ENCODE measurements around the gene ST6GALNAC3.

The ST6GALNAC3 gene

GRCh38 chr1:76225526-76225925 is 151.0 kb downstream of the ST6GALNAC3 start:
- no peak for TF ChIP-seq Cebpa-rat (IDR thresholded peaks at IDR 0.05)

GRCh38 chr1:76227621-76228020 is 153.1 kb downstream of the ST6GALNAC3 start:
- H3K9ac ChIP-seq, result no peak overlapping the region
- H3K4me2 ChIP-seq, result peak overlapping the region; percentile 62
- peak overlapping the region; percentile 38; the same call in 1 of the 2 replicates for H3K27ac ChIP-seq
- peaks cover 4% of the 10 kb centered on the region; the same call in 1 of the 2 replicates for H3K9me3 ChIP-seq
- H3K36me3 ChIP-seq, result no peaks in the 10 kb centered on the region
- no peaks in the 10 kb centered on the region for H4K20me1 ChIP-seq
- H3K4me1 ChIP-seq, result peaks cover 55% of the 10 kb centered on the region
- no peaks in the 10 kb centered on the region for H3K27me3 ChIP-seq
- no peak for TF ChIP-seq Cebpa-rat (IDR thresholded peaks at IDR 0.05)
- H3K4me3 ChIP-seq, result no peak overlapping the region

More at GRCh38 chr1:76225526-76225925, 151.0 kb downstream of the ST6GALNAC3 start:
- H4K20me1 ChIP-seq, result no peaks in the 10 kb centered on the region
- no peak overlapping the region for H3K27ac ChIP-seq
- H3K9ac ChIP-seq, result no peak overlapping the region
- H3K4me1 ChIP-seq, result peaks cover 56% of the 10 kb centered on the region
- no peaks in the 10 kb centered on the region for H3K27me3 ChIP-seq
- no peaks in the 10 kb centered on the region for H3K36me3 ChIP-seq
- H3K9me3 ChIP-seq, result peaks cover 4% of the 10 kb centered on the region; the same call in 1 of the 2 replicates
- H3K4me3 ChIP-seq, result no peak overlapping the region
- H3K4me2 ChIP-seq, result no peak overlapping the region

- Histone ChIP-seq H3K9me3 (no peaks in the 10 kb centered on the region), H3K27ac (no peak overlapping the region), H3K4me1 (peaks cover 45% of the 10 kb centered on the region), H3K36me3 (no peaks in the 10 kb centered on the region), H3K4me3 (no peak overlapping the region), H3K27me3 (no peaks in the 10 kb centered on the region), H3K9ac (no peak overlapping the region; the same call in 1 of the 2 replicates), H4K20me1 (no peaks in the 10 kb centered on the region), H3K4me2 (peak overlapping the region; percentile 62)
- no peak for TF ChIP-seq Cebpa-rat (IDR thresholded peaks at IDR 0.05)
Observed at GRCh38 chr1:76229279-76230005, 154.9 kb downstream of the ST6GALNAC3 start.

- no peak overlapping the region for H3K27ac ChIP-seq
- H3K4me3 ChIP-seq, result no peak overlapping the region
- no peaks in the 10 kb centered on the region for H3K27me3 ChIP-seq
- TF ChIP-seq Cebpa-rat (IDR thresholded peaks at IDR 0.05), result no peak
- no peaks in the 10 kb centered on the region for H3K9me3 ChIP-seq
- H3K9ac ChIP-seq, result no peak overlapping the region
- H3K36me3 ChIP-seq, result no peaks in the 10 kb centered on the region
- H4K20me1 ChIP-seq, result no peaks in the 10 kb centered on the region
- H3K4me1 ChIP-seq, result peaks cover 36% of the 10 kb centered on the region
- H3K4me2 ChIP-seq, result no peak overlapping the region
Observed at GRCh38 chr1:76230842-76231281, 156.3 kb downstream of the ST6GALNAC3 start.

GRCh38 chr1:76231320-76231719 is 156.8 kb downstream of the ST6GALNAC3 start:
- Histone ChIP-seq H3K27ac (no peak overlapping the region), H3K4me1 (peaks cover 35% of the 10 kb centered on the region), H3K27me3 (no peaks in the 10 kb centered on the region), H4K20me1 (no peaks in the 10 kb centered on the region), H3K4me3 (no peak overlapping the region), H3K4me2 (no peak overlapping the region), H3K9me3 (no peaks in the 10 kb centered on the region), H3K9ac (no peak overlapping the region), H3K36me3 (no peaks in the 10 kb centered on the region)
- TF ChIP-seq Cebpa-rat (IDR thresholded peaks at IDR 0.05), result no peak

GRCh38 chr1:76232666-76233065 is 158.1 kb downstream of the ST6GALNAC3 start:
- H3K4me1 ChIP-seq, result peaks cover 27% of the 10 kb centered on the region

GRCh38 chr1:76234061-76234460 is 159.5 kb downstream of the ST6GALNAC3 start:
- no peaks in the 10 kb centered on the region for H3K9me3 ChIP-seq
- H3K36me3 ChIP-seq, result no peaks in the 10 kb centered on the region
- H3K9ac ChIP-seq, result no peak overlapping the region
- H3K4me3 ChIP-seq, result no peak overlapping the region
- H4K20me1 ChIP-seq, result no peaks in the 10 kb centered on the region
- H3K4me2 ChIP-seq, result no peak overlapping the region
- no peaks in the 10 kb centered on the region for H3K27me3 ChIP-seq
- peaks cover 13% of the 10 kb centered on the region for H3K4me1 ChIP-seq
- no peak for TF ChIP-seq Cebpa-rat (IDR thresholded peaks at IDR 0.05)
- H3K27ac ChIP-seq, result no peak overlapping the region

More at GRCh38 chr1:76232666-76233065, 158.1 kb downstream of the ST6GALNAC3 start:
- Histone ChIP-seq H3K27me3 (no peaks in the 10 kb centered on the region), H4K20me1 (no peaks in the 10 kb centered on the region), H3K9me3 (no peaks in the 10 kb centered on the region), H3K9ac (no peak overlapping the region), H3K36me3 (no peaks in the 10 kb centered on the region), H3K27ac (no peak overlapping the region), H3K4me3 (no peak overlapping the region), H3K4me2 (no peak overlapping the region)
- TF ChIP-seq Cebpa-rat (IDR thresholded peaks at IDR 0.05), result no peak

- no peak overlapping the region for H3K9ac ChIP-seq
- H3K4me2 ChIP-seq, result no peak overlapping the region
- no peaks in the 10 kb centered on the region for H3K27me3 ChIP-seq
- H3K36me3 ChIP-seq, result no peaks in the 10 kb centered on the region
- H3K4me1 ChIP-seq, result peaks cover 18% of the 10 kb centered on the region; the same call in 1 of the 2 replicates
- no peaks in the 10 kb centered on the region for H3K9me3 ChIP-seq
- no peak overlapping the region for H3K27ac ChIP-seq
- H4K20me1 ChIP-seq, result no peaks in the 10 kb centered on the region
- no peak overlapping the region for H3K4me3 ChIP-seq
- no peak for TF ChIP-seq Cebpa-rat (IDR thresholded peaks at IDR 0.05)
Observed at GRCh38 chr1:76237211-76237610, 162.7 kb downstream of the ST6GALNAC3 start.

- no peak for TF ChIP-seq Cebpa-rat (IDR thresholded peaks at IDR 0.05)
- Histone ChIP-seq H3K4me2 (no peak overlapping the region), H3K4me1 (peaks cover 18% of the 10 kb centered on the region; the same call in 1 of the 2 replicates)
Observed at GRCh38 chr1:76238094-76238628, 163.6 kb downstream of the ST6GALNAC3 start.

GRCh38 chr1:76239470-76239918 is 164.9 kb downstream of the ST6GALNAC3 start:
- no peak overlapping the region for H3K4me2 ChIP-seq
- H3K9ac ChIP-seq, result no peak overlapping the region
- H3K9me3 ChIP-seq, result peaks cover 16% of the 10 kb centered on the region
- no peaks in the 10 kb centered on the region for H3K27me3 ChIP-seq
- TF ChIP-seq Cebpa-rat (IDR thresholded peaks at IDR 0.05), result no peak
- H3K27ac ChIP-seq, result no peak overlapping the region
- H3K4me3 ChIP-seq, result no peak overlapping the region
- H4K20me1 ChIP-seq, result no peaks in the 10 kb centered on the region
- peaks cover 18% of the 10 kb centered on the region; the same call in 1 of the 2 replicates for H3K4me1 ChIP-seq
- H3K36me3 ChIP-seq, result no peaks in the 10 kb centered on the region

More at GRCh38 chr1:76238094-76238628, 163.6 kb downstream of the ST6GALNAC3 start:
- no peak overlapping the region for H3K9ac ChIP-seq
- no peaks in the 10 kb centered on the region for H4K20me1 ChIP-seq
- no peak overlapping the region for H3K27ac ChIP-seq
- peaks cover 7% of the 10 kb centered on the region for H3K9me3 ChIP-seq
- no peaks in the 10 kb centered on the region for H3K36me3 ChIP-seq
- H3K4me3 ChIP-seq, result no peak overlapping the region
- no peaks in the 10 kb centered on the region for H3K27me3 ChIP-seq
